ENCODE data around the gene ZEB2.

ZEB2 gene

GRCh38 chr2:144429396-144430112, 90.4 kb downstream of the ZEB2 start:
- no peak overlapping the region for H3K9ac ChIP-seq (ENCODE audit: low read length)
- no peak for DNase-seq (ENCODE audit: low read depth)
- peaks cover 58% of the 10 kb centered on the region for H3K36me3 ChIP-seq (ENCODE audit: control insufficient read depth, insufficient read depth, low read length, severe bottlenecking)
- H3K27me3 ChIP-seq (replicated peaks; ENCODE audit: control insufficient read depth, insufficient read depth, low read length) = no peaks in the 10 kb centered on the region
- H3K4me1 ChIP-seq (ENCODE audit: control insufficient read depth, insufficient read depth, low read length) = peaks cover 34% of the 10 kb centered on the region
- no peaks in the 10 kb centered on the region for H3K9me3 ChIP-seq (ENCODE audit: control insufficient read depth, low read length)
- H3K4me3 ChIP-seq (ENCODE audit: low read length) = no peak overlapping the region

DNA sequence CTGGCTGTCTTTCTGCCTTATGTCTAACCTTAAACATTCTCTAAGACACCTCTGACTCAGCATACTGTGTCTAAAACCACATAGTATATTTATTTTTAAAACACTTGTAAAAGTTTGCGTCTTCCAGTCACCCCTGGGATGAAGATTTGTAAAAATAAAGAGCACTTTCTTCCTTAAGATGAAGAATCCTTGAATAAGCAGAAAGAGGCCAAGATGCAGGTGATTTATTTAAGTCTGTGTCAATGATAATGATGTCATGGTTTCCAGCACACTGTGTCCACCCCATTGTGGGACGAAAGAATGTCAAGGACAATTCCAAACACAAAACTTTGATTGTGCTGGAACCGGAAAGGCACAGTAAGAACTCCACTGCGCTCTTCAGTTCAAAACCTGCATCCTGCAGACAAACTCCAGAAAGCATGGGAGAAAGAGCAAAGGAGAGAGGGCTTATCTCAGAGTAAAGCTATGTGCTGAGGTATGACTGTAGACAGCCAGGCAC, 92.9 kb downstream of the ZEB2 start:
- Histone ChIP-seq H3K4me1 (ENCODE audit: control insufficient read depth, insufficient read depth, low read length) (peaks cover 30% of the 10 kb centered on the region), H3K9ac (ENCODE audit: low read length) (no peak overlapping the region), H3K9me3 (ENCODE audit: control insufficient read depth, low read length) (no peaks in the 10 kb centered on the region), H3K36me3 (ENCODE audit: control insufficient read depth, insufficient read depth, low read length, severe bottlenecking) (peaks cover 74% of the 10 kb centered on the region), H3K27me3 (replicated peaks; ENCODE audit: control insufficient read depth, insufficient read depth, low read length) (no peaks in the 10 kb centered on the region), H3K4me3 (ENCODE audit: low read length) (no peak overlapping the region)
- DNase-seq (ENCODE audit: low read depth) = peak; percentile 47

- Histone ChIP-seq H3K9me3 (ENCODE audit: control insufficient read depth, low read length) (no peaks in the 10 kb centered on the region), H3K4me3 (ENCODE audit: low read length) (no peak overlapping the region), H3K9ac (ENCODE audit: low read length) (no peak overlapping the region), H3K4me1 (ENCODE audit: control insufficient read depth, insufficient read depth, low read length) (peaks cover 31% of the 10 kb centered on the region), H3K27me3 (replicated peaks; ENCODE audit: control insufficient read depth, insufficient read depth, low read length) (no peaks in the 10 kb centered on the region), H3K36me3 (ENCODE audit: control insufficient read depth, insufficient read depth, low read length, severe bottlenecking) (peaks cover 81% of the 10 kb centered on the region)
- DNase-seq (ENCODE audit: low read depth) = no peak
These were observed 93.6 kb downstream of the ZEB2 start for GRCh38 chr2:144426355-144426754.

GRCh38 chr2:144424559-144425240, 95.2 kb downstream of the ZEB2 start:
- no peaks in the 10 kb centered on the region for H3K27me3 ChIP-seq (replicated peaks; ENCODE audit: control insufficient read depth, insufficient read depth, low read length)
- no peak for DNase-seq (ENCODE audit: low read depth)
- no peak overlapping the region for H3K9ac ChIP-seq (ENCODE audit: low read length)
- H3K4me1 ChIP-seq (ENCODE audit: control insufficient read depth, insufficient read depth, low read length) = peaks cover 20% of the 10 kb centered on the region
- H3K4me3 ChIP-seq (ENCODE audit: low read length) = no peak overlapping the region
- H3K36me3 ChIP-seq (ENCODE audit: control insufficient read depth, insufficient read depth, low read length, severe bottlenecking) = peaks cover 96% of the 10 kb centered on the region
- no peaks in the 10 kb centered on the region for H3K9me3 ChIP-seq (ENCODE audit: control insufficient read depth, low read length)

- no peak for DNase-seq (ENCODE audit: low read depth)
- peaks cover 14% of the 10 kb centered on the region for H3K4me1 ChIP-seq (ENCODE audit: control insufficient read depth, insufficient read depth, low read length)
- no peaks in the 10 kb centered on the region for H3K27me3 ChIP-seq (replicated peaks; ENCODE audit: control insufficient read depth, insufficient read depth, low read length)
- H3K9me3 ChIP-seq (ENCODE audit: control insufficient read depth, low read length) = no peaks in the 10 kb centered on the region
- peaks cover 87% of the 10 kb centered on the region for H3K36me3 ChIP-seq (ENCODE audit: control insufficient read depth, insufficient read depth, low read length, severe bottlenecking)
- H3K9ac ChIP-seq (ENCODE audit: low read length) = no peak overlapping the region
- H3K4me3 ChIP-seq (ENCODE audit: low read length) = no peak overlapping the region
These were observed 98.1 kb downstream of the ZEB2 start for GRCh38 chr2:144421606-144422510.

DNA sequence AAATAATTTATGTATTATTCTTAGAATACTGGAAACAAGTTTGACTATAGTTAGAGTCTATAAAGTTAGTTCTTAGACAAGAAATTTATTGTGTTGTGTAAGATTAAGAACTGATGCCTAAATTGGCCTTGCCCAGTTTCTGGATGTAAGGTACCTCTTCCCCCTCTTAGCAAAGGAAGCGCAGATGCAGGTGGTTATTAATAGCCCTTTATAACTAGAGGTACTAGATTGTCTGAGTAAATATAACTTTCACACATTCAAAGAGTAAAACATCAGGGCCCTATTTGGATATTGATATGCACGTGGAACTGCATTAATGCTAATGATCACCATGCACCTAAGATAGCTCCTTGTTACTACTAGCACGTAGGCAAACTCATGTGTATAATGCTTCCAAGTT, 100.7 kb downstream of the ZEB2 start:
- H3K4me1 ChIP-seq (ENCODE audit: control insufficient read depth, insufficient read depth, low read length) = peaks cover 20% of the 10 kb centered on the region
- H3K4me3 ChIP-seq (ENCODE audit: low read length) = no peak overlapping the region
- no peak for DNase-seq (ENCODE audit: low read depth)
- peaks cover 75% of the 10 kb centered on the region for H3K36me3 ChIP-seq (ENCODE audit: control insufficient read depth, insufficient read depth, low read length, severe bottlenecking)
- H3K27me3 ChIP-seq (replicated peaks; ENCODE audit: control insufficient read depth, insufficient read depth, low read length) = no peaks in the 10 kb centered on the region
- H3K9me3 ChIP-seq (ENCODE audit: control insufficient read depth, low read length) = no peaks in the 10 kb centered on the region
- no peak overlapping the region for H3K9ac ChIP-seq (ENCODE audit: low read length)

- peak overlapping the region; percentile 81 for H3K9ac ChIP-seq (ENCODE audit: low read length)
- DNase-seq (ENCODE audit: low read depth) = no peak
- H3K4me1 ChIP-seq (ENCODE audit: control insufficient read depth, insufficient read depth, low read length) = peaks cover 36% of the 10 kb centered on the region
- no peaks in the 10 kb centered on the region for H3K9me3 ChIP-seq (ENCODE audit: control insufficient read depth, low read length)
- peaks cover 43% of the 10 kb centered on the region for H3K36me3 ChIP-seq (ENCODE audit: control insufficient read depth, insufficient read depth, low read length, severe bottlenecking)
- no peak overlapping the region for H3K4me3 ChIP-seq (ENCODE audit: low read length)
- H3K27me3 ChIP-seq (replicated peaks; ENCODE audit: control insufficient read depth, insufficient read depth, low read length) = no peaks in the 10 kb centered on the region
These were observed 104.5 kb downstream of the ZEB2 start for GRCh38 chr2:144415386-144415785.

DNA sequence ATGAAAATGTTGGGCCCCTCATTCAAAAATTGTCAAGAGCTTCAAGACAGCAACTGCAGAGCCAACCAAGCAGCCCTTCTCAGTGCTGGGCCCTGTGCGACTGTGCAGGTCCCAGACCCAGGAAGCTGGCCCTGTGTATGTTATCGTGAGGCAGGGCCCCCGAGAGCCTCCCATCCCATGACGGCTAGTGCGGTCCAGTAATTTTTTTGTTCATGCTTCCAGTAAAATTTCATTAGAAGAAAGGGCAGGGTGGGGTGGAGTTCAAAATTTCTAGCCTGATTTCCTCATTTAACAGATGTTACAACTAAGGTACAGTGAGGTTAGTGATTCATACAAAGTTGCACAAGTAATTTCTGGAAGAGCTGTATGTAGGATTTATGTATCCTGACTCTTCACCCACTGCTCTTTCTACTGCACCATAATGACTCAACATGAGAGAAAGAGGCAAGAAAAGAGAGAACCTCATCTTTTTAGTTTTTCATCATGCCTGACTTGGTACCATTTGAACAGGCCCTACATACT, 105.5 kb downstream of the ZEB2 start:
- Histone ChIP-seq H3K36me3 (ENCODE audit: control insufficient read depth, insufficient read depth, low read length, severe bottlenecking) (peaks cover 33% of the 10 kb centered on the region), H3K27me3 (replicated peaks; ENCODE audit: control insufficient read depth, insufficient read depth, low read length) (no peaks in the 10 kb centered on the region), H3K4me1 (ENCODE audit: control insufficient read depth, insufficient read depth, low read length) (peaks cover 40% of the 10 kb centered on the region), H3K9me3 (ENCODE audit: control insufficient read depth, low read length) (no peaks in the 10 kb centered on the region), H3K4me3 (ENCODE audit: low read length) (peak overlapping the region; percentile 23), H3K9ac (ENCODE audit: low read length) (peak overlapping the region; percentile 81)
- DNase-seq (ENCODE audit: low read depth) = peak; percentile 89

GRCh38 chr2:144412709-144413108, 107.2 kb downstream of the ZEB2 start:
- no peak overlapping the region for H3K4me3 ChIP-seq (ENCODE audit: low read length)
- peaks cover 41% of the 10 kb centered on the region for H3K36me3 ChIP-seq (ENCODE audit: control insufficient read depth, insufficient read depth, low read length, severe bottlenecking)
- H3K27me3 ChIP-seq (replicated peaks; ENCODE audit: control insufficient read depth, insufficient read depth, low read length) = no peaks in the 10 kb centered on the region
- H3K4me1 ChIP-seq (ENCODE audit: control insufficient read depth, insufficient read depth, low read length) = peaks cover 48% of the 10 kb centered on the region
- no peak for DNase-seq (ENCODE audit: low read depth)
- H3K9me3 ChIP-seq (ENCODE audit: control insufficient read depth, low read length) = no peaks in the 10 kb centered on the region
- H3K9ac ChIP-seq (ENCODE audit: low read length) = peak overlapping the region; percentile 69

- Histone ChIP-seq H3K4me3 (ENCODE audit: low read length) (no peak overlapping the region), H3K9ac (ENCODE audit: low read length) (no peak overlapping the region), H3K36me3 (ENCODE audit: control insufficient read depth, insufficient read depth, low read length, severe bottlenecking) (peaks cover 41% of the 10 kb centered on the region), H3K4me1 (ENCODE audit: control insufficient read depth, insufficient read depth, low read length) (peaks cover 48% of the 10 kb centered on the region), H3K9me3 (ENCODE audit: control insufficient read depth, low read length) (no peaks in the 10 kb centered on the region), H3K27me3 (replicated peaks; ENCODE audit: control insufficient read depth, insufficient read depth, low read length) (no peaks in the 10 kb centered on the region)
- no peak for DNase-seq (ENCODE audit: low read depth)
These were observed 108.4 kb downstream of the ZEB2 start for GRCh38 chr2:144411473-144411872.

GRCh38 chr2:144409241-144409640, 110.7 kb downstream of the ZEB2 start:
- H3K9me3 ChIP-seq (ENCODE audit: control insufficient read depth, low read length) = no peaks in the 10 kb centered on the region
- H3K9ac ChIP-seq (ENCODE audit: low read length) = no peak overlapping the region
- no peaks in the 10 kb centered on the region for H3K27me3 ChIP-seq (replicated peaks; ENCODE audit: control insufficient read depth, insufficient read depth, low read length)
- DNase-seq (ENCODE audit: low read depth) = peak; percentile 61
- peaks cover 43% of the 10 kb centered on the region for H3K36me3 ChIP-seq (ENCODE audit: control insufficient read depth, insufficient read depth, low read length, severe bottlenecking)
- H3K4me3 ChIP-seq (ENCODE audit: low read length) = no peak overlapping the region
- peaks cover 50% of the 10 kb centered on the region for H3K4me1 ChIP-seq (ENCODE audit: control insufficient read depth, insufficient read depth, low read length)

Measured in adipocyte (in vitro differentiated cells).